CD8-positive, alpha-beta memory T cell (primary cell): ENCODE measurements around the gene ATP2B2. TPM values are rescaled to one million over a fixed set of nuclear protein-coding genes. Genes with fewer than 3 reads are reported as not detected.

ENCODE experiments used
- CTCF ChIA-PET: fragments of 350-600 bp; sonication (Branson Sonifier 250); formaldehyde crosslinking; loops from one replicate; lab custom pipeline; 2021; ENCODE audit warnings: antibody characterized with exemption; lab: Charles Lee
- POLR2A ChIA-PET: fragments of 350-600 bp; sonication (Branson Sonifier 250); formaldehyde crosslinking; loops from one replicate; lab custom pipeline; 2021; ENCODE audit warnings: antibody characterized with exemption; lab: Charles Lee
- DNase-seq, 5 donors: peaks; one replicate each; pipeline versions ENCODE4 v3.0.0 to v3.0.0-alpha.2; 2020 to 2022; ENCODE audit warnings: mixed read lengths in 1 of 5
- H3K27ac ChIP-seq: one replicate; pipeline ENCODE4 v1.7.0; 2013; ENCODE audit warnings: low read depth, mild to moderate bottlenecking, low read length, moderate library complexity
- H3K27me3 ChIP-seq: 2 replicates; pipeline ENCODE4 v1.7.0; 2013; ENCODE audit warnings: low read length, mild to moderate bottlenecking; ENCODE audit not compliant: insufficient read depth, poor library complexity, severe bottlenecking
- H3K36me3 ChIP-seq: 2 replicates; pipeline ENCODE4 v1.7.0; 2013; ENCODE audit warnings: mild to moderate bottlenecking, low read length, moderate library complexity; ENCODE audit not compliant: insufficient read depth
- H3K4me1 ChIP-seq: 2 replicates; pipeline ENCODE4 v1.7.0; 2013; ENCODE audit warnings: mild to moderate bottlenecking, low read length, moderate library complexity; ENCODE audit not compliant: insufficient read depth
- H3K4me3 ChIP-seq: 2 replicates; pipeline ENCODE4 v1.7.0; 2013; ENCODE audit warnings: mild to moderate bottlenecking, low read length
- H3K9me3 ChIP-seq: 2 replicates; pipeline ENCODE4 v1.7.0; 2013; ENCODE audit warnings: mild to moderate bottlenecking, low read length
- H3K27ac Mint-ChIP-seq, 8 donors: one replicate each; pipeline ENCODE4 v1.8.0; 2020 to 2021; ENCODE audit warnings: mixed read lengths in 8 of 8, mild to moderate bottlenecking in 6 of 8, inconsistent platforms in 3 of 8, moderate library complexity in 3 of 8
- H3K27me3 Mint-ChIP-seq, 2 donors: one replicate each; pipeline ENCODE4 v1.8.0; 2020 to 2021; ENCODE audit warnings: mixed read lengths in 2 of 2, mild to moderate bottlenecking in 1 of 2, moderate library complexity in 1 of 2
- H3K36me3 Mint-ChIP-seq, 3 donors: one replicate each; pipeline ENCODE4 v1.8.0; 2020 to 2021; ENCODE audit warnings: mixed read lengths in 3 of 3, inconsistent platforms in 1 of 3, mild to moderate bottlenecking in 1 of 3
- H3K4me1 Mint-ChIP-seq, 3 donors: one replicate each; pipeline ENCODE4 v1.8.0; 2020 to 2021; ENCODE audit warnings: mixed read lengths in 3 of 3, inconsistent platforms in 1 of 3, mild to moderate bottlenecking in 1 of 3
- H3K4me3 Mint-ChIP-seq, 7 donors: one replicate each; pipeline ENCODE4 v1.8.0; 2020 to 2021; ENCODE audit warnings: mixed read lengths in 7 of 7, mild to moderate bottlenecking in 6 of 7, moderate library complexity in 4 of 7, inconsistent platforms in 2 of 7
- H3K9me3 Mint-ChIP-seq, 5 donors: one replicate each; pipeline ENCODE4 v1.8.0; 2020 to 2022; ENCODE audit warnings: mixed read lengths in 5 of 5, mild to moderate bottlenecking in 3 of 5, moderate library complexity in 2 of 5, inconsistent platforms in 1 of 5
- polyA plus RNA-seq: library from polyadenylated mRNA; unstranded; fragments of 300-500 nt; fragmentation: Illumina TruSeq; gene quantifications from one replicate; pipeline ENCODE4 v1.2.3, GENCODE V29; 2021
- total RNA-seq, 2 experiments: library from RNA; stranded (reverse); gene quantifications; one replicate each; pipeline ENCODE4 v1.2.3, GENCODE V29; 2021

The ATP2B2 gene
- total and polyA plus RNA-seq, 3 experiments from 2014 or later: not detected

GRCh38 chr3:10449436-10449835 is 56.0 kb downstream of the ATP2B2 start:
- POLR2A ChIA-PET: no interaction called here

GRCh38 chr3:10448544-10448943 is 56.8 kb downstream of the ATP2B2 start:
- no peaks in the 10 kb centered on the region for H3K36me3 Mint-ChIP-seq
- H3K4me1 Mint-ChIP-seq: peaks cover 0 to 5% (median 3%) of the 10 kb centered on the region in 3 donors
- CTCF ChIA-PET: no interaction called here
- POLR2A ChIA-PET: no interaction called here
- Histone ChIP-seq H3K36me3 (no peaks in the 10 kb centered on the region), H3K4me1 (no peaks in the 10 kb centered on the region), H3K27me3 (no peaks in the 10 kb centered on the region), H3K4me3 (no peak overlapping the region), H3K27ac (no peak overlapping the region), H3K9me3 (no peaks in the 10 kb centered on the region)
- H3K27me3 Mint-ChIP-seq: peaks cover 9 to 31% of the 10 kb centered on the region in 2 donors
- peak overlapping the region in 1 of 8 donors; percentile 10 for H3K27ac Mint-ChIP-seq
- H3K9me3 Mint-ChIP-seq: no peaks in the 10 kb centered on the region
- no peak for DNase-seq
- no peak overlapping the region for H3K4me3 Mint-ChIP-seq

More at GRCh38 chr3:10449436-10449835, 56.0 kb downstream of the ATP2B2 start:
- no peak for DNase-seq
- Mint-ChIP-seq H3K9me3 (no peaks in the 10 kb centered on the region), H3K27ac (no peak overlapping the region), H3K4me1 (peaks cover 0 to 2% (median 1%) of the 10 kb centered on the region in 3 donors), H3K36me3 (no peaks in the 10 kb centered on the region), H3K4me3 (no peak overlapping the region), H3K27me3 (peaks cover 7 to 31% of the 10 kb centered on the region in 2 donors)
- Histone ChIP-seq H3K4me1 (no peaks in the 10 kb centered on the region), H3K4me3 (no peak overlapping the region), H3K27ac (no peak overlapping the region), H3K9me3 (no peaks in the 10 kb centered on the region), H3K36me3 (no peaks in the 10 kb centered on the region), H3K27me3 (no peaks in the 10 kb centered on the region)
- CTCF ChIA-PET: no interaction called here

- no peak for DNase-seq
- no peaks in the 10 kb centered on the region for H3K36me3 ChIP-seq
- H3K4me1 ChIP-seq: no peaks in the 10 kb centered on the region
- H3K4me3 Mint-ChIP-seq: no peak overlapping the region
- CTCF ChIA-PET: no interaction called here
- no peak overlapping the region for H3K4me3 ChIP-seq
- no peak overlapping the region for H3K27ac Mint-ChIP-seq
- no peaks in the 10 kb centered on the region for H3K27me3 ChIP-seq
- H3K4me1 Mint-ChIP-seq: peaks cover 0 to 5% (median 3%) of the 10 kb centered on the region in 3 donors
- POLR2A ChIA-PET: no interaction called here
- no peaks in the 10 kb centered on the region for H3K9me3 Mint-ChIP-seq
- no peak overlapping the region for H3K27ac ChIP-seq
- H3K9me3 ChIP-seq: no peaks in the 10 kb centered on the region
- H3K27me3 Mint-ChIP-seq: peaks cover 12 to 28% of the 10 kb centered on the region in 2 donors
- H3K36me3 Mint-ChIP-seq: no peaks in the 10 kb centered on the region
These were observed 57.7 kb downstream of the ATP2B2 start for GRCh38 chr3:10447527-10448260.

GRCh38 chr3:10447110-10447509 is 58.3 kb downstream of the ATP2B2 start:
- no peak overlapping the region for H3K27ac Mint-ChIP-seq
- no peaks in the 10 kb centered on the region for H3K9me3 Mint-ChIP-seq
- no peak for DNase-seq
- H3K36me3 Mint-ChIP-seq: no peaks in the 10 kb centered on the region
- Histone ChIP-seq H3K36me3 (no peaks in the 10 kb centered on the region), H3K4me1 (no peaks in the 10 kb centered on the region), H3K27me3 (no peaks in the 10 kb centered on the region), H3K4me3 (no peak overlapping the region), H3K9me3 (no peaks in the 10 kb centered on the region), H3K27ac (no peak overlapping the region)
- ChIA-PET CTCF (no interaction called here), POLR2A (no interaction called here)
- H3K27me3 Mint-ChIP-seq: peaks cover 12 to 24% of the 10 kb centered on the region in 2 donors
- no peak overlapping the region for H3K4me3 Mint-ChIP-seq
- H3K4me1 Mint-ChIP-seq: peaks cover 0 to 5% (median 3%) of the 10 kb centered on the region in 3 donors

GRCh38 chr3:10445561-10446175 is 59.7 kb downstream of the ATP2B2 start:
- Histone ChIP-seq H3K9me3 (no peaks in the 10 kb centered on the region), H3K4me1 (no peaks in the 10 kb centered on the region), H3K27ac (no peak overlapping the region), H3K27me3 (no peaks in the 10 kb centered on the region), H3K36me3 (no peaks in the 10 kb centered on the region), H3K4me3 (no peak overlapping the region)
- ChIA-PET CTCF (no interaction called here), POLR2A (no interaction called here)
- no peaks in the 10 kb centered on the region for H3K9me3 Mint-ChIP-seq
- peaks cover 7 to 15% of the 10 kb centered on the region in 2 donors for H3K27me3 Mint-ChIP-seq
- peak overlapping the region in 1 of 8 donors; percentile 12 for H3K27ac Mint-ChIP-seq
- H3K4me1 Mint-ChIP-seq: peaks cover 0 to 5% (median 3%) of the 10 kb centered on the region in 3 donors
- no peak for DNase-seq
- H3K36me3 Mint-ChIP-seq: no peaks in the 10 kb centered on the region
- H3K4me3 Mint-ChIP-seq: no peak overlapping the region

GRCh38 chr3:10444511-10444910 is 60.9 kb downstream of the ATP2B2 start:
- Histone ChIP-seq H3K27me3 (no peaks in the 10 kb centered on the region), H3K36me3 (no peaks in the 10 kb centered on the region), H3K9me3 (no peaks in the 10 kb centered on the region), H3K27ac (no peak overlapping the region), H3K4me1 (no peaks in the 10 kb centered on the region), H3K4me3 (no peak overlapping the region)
- Mint-ChIP-seq H3K9me3 (no peaks in the 10 kb centered on the region), H3K4me3 (no peak overlapping the region), H3K27me3 (peaks cover 5 to 8% of the 10 kb centered on the region in 2 donors), H3K4me1 (peaks cover 0 to 5% (median 3%) of the 10 kb centered on the region in 3 donors), H3K27ac (peak overlapping the region in 1 of 8 donors; percentile 4), H3K36me3 (no peaks in the 10 kb centered on the region)
- POLR2A ChIA-PET: no interaction called here
- no peak for DNase-seq
- CTCF ChIA-PET: no interaction called here

- Histone ChIP-seq H3K4me3 (no peak overlapping the region), H3K4me1 (no peaks in the 10 kb centered on the region), H3K27ac (no peak overlapping the region), H3K27me3 (no peaks in the 10 kb centered on the region), H3K36me3 (no peaks in the 10 kb centered on the region), H3K9me3 (no peaks in the 10 kb centered on the region)
- Mint-ChIP-seq H3K4me3 (no peak overlapping the region), H3K27me3 (peaks cover 5 to 8% of the 10 kb centered on the region in 2 donors), H3K4me1 (peaks cover 0 to 5% (median 3%) of the 10 kb centered on the region in 3 donors), H3K9me3 (no peaks in the 10 kb centered on the region), H3K27ac (no peak overlapping the region), H3K36me3 (no peaks in the 10 kb centered on the region)
- ChIA-PET POLR2A (no interaction called here), CTCF (no interaction called here)
- no peak for DNase-seq
These were observed 61.3 kb downstream of the ATP2B2 start for GRCh38 chr3:10444110-10444429.

- no peak for DNase-seq
- no peak overlapping the region for H3K4me3 Mint-ChIP-seq
- Histone ChIP-seq H3K4me1 (no peaks in the 10 kb centered on the region), H3K27me3 (no peaks in the 10 kb centered on the region), H3K9me3 (no peaks in the 10 kb centered on the region), H3K4me3 (no peak overlapping the region), H3K36me3 (no peaks in the 10 kb centered on the region), H3K27ac (no peak overlapping the region)
- POLR2A ChIA-PET: no interaction called here
- CTCF ChIA-PET: no interaction called here
- no peaks in the 10 kb centered on the region for H3K9me3 Mint-ChIP-seq
- no peaks in the 10 kb centered on the region for H3K36me3 Mint-ChIP-seq
- H3K27me3 Mint-ChIP-seq: peaks cover 5% of the 10 kb centered on the region in 2 donors
- H3K27ac Mint-ChIP-seq: no peak overlapping the region
- H3K4me1 Mint-ChIP-seq: peaks cover under 1 to 5% (median 3%) of the 10 kb centered on the region in 3 donors
These were observed 61.9 kb downstream of the ATP2B2 start for GRCh38 chr3:10443272-10444109.
